ENCODE results near the gene CCR6.

CCR6 gene

GRCh38 chr6:167092672-167093339 lies 30.1 kb upstream of the CCR6 start:
- TF ChIP-seq MAX (IDR thresholded peaks at IDR 0.05; ENCODE audit: low read depth, low read length): no peak
- no peak for TF ChIP-seq CTCF (IDR thresholded peaks at IDR 0.05; ENCODE audit: low read depth, low read length)
- no peak for TF ChIP-seq POLR2A (IDR thresholded peaks at IDR 0.05; ENCODE audit: extremely low read depth, insufficient read length)
- TF ChIP-seq MYC (IDR thresholded peaks at IDR 0.05; ENCODE audit: low read depth, low read length): no peak
- H3K4me3 ChIP-seq (ENCODE audit: low read depth, low read length): no peak overlapping the region
- no peak for DNase-seq (ENCODE audit: low read depth)

GRCh38 chr6:167093406-167093921 lies 29.4 kb upstream of the CCR6 start:
- DNase-seq (ENCODE audit: low read depth): no peak
- peak overlapping the region; percentile 32 for H3K4me3 ChIP-seq (ENCODE audit: low read depth, low read length)
- TF ChIP-seq MAX (IDR thresholded peaks at IDR 0.05; ENCODE audit: low read depth, low read length) (no peak), MYC (IDR thresholded peaks at IDR 0.05; ENCODE audit: low read depth, low read length) (no peak), CTCF (IDR thresholded peaks at IDR 0.05; ENCODE audit: low read depth, low read length) (no peak), POLR2A (IDR thresholded peaks at IDR 0.05; ENCODE audit: extremely low read depth, insufficient read length) (no peak)

- peak; percentile 72 for DNase-seq (ENCODE audit: low read depth)
- peak overlapping the region; percentile 32 for H3K4me3 ChIP-seq (ENCODE audit: low read depth, low read length)
- TF ChIP-seq MYC (IDR thresholded peaks at IDR 0.05; ENCODE audit: low read depth, low read length) (no peak), MAX (IDR thresholded peaks at IDR 0.05; ENCODE audit: low read depth, low read length) (no peak), CTCF (IDR thresholded peaks at IDR 0.05; ENCODE audit: low read depth, low read length) (no peak), POLR2A (IDR thresholded peaks at IDR 0.05; ENCODE audit: extremely low read depth, insufficient read length) (no peak)
These were observed 28.9 kb upstream of the CCR6 start for GRCh38 chr6:167093922-167094432.

GRCh38 chr6:167094436-167094819 lies 28.5 kb upstream of the CCR6 start:
- peak overlapping the region; percentile 32 for H3K4me3 ChIP-seq (ENCODE audit: low read depth, low read length)
- DNase-seq (ENCODE audit: low read depth): no peak
- no peak for TF ChIP-seq POLR2A (IDR thresholded peaks at IDR 0.05; ENCODE audit: extremely low read depth, insufficient read length)
- TF ChIP-seq CTCF (IDR thresholded peaks at IDR 0.05; ENCODE audit: low read depth, low read length): no peak
- no peak for TF ChIP-seq MAX (IDR thresholded peaks at IDR 0.05; ENCODE audit: low read depth, low read length)
- TF ChIP-seq MYC (IDR thresholded peaks at IDR 0.05; ENCODE audit: low read depth, low read length): no peak

GRCh38 chr6:167094820-167095637 lies 27.9 kb upstream of the CCR6 start:
- no peak overlapping the region for H3K4me3 ChIP-seq (ENCODE audit: low read depth, low read length)
- TF ChIP-seq MAX (IDR thresholded peaks at IDR 0.05; ENCODE audit: low read depth, low read length) (no peak), CTCF (IDR thresholded peaks at IDR 0.05; ENCODE audit: low read depth, low read length) (no peak)
- DNase-seq (ENCODE audit: low read depth): peak; percentile 38
